Measurements from ENCODE around the gene BRD9. TPM values are rescaled to one million over a fixed set of nuclear protein-coding genes. Genes with fewer than 3 reads are reported as not detected.
"Not testable (repeated sequence)": the region's sequence is repeated elsewhere in the genome, so short reads cannot be mapped to it uniquely, and the experiment has no call there.

The BRD9 gene
- total RNA-seq, 1 donor from 2014 or later, result 33.8 TPM

DNA sequence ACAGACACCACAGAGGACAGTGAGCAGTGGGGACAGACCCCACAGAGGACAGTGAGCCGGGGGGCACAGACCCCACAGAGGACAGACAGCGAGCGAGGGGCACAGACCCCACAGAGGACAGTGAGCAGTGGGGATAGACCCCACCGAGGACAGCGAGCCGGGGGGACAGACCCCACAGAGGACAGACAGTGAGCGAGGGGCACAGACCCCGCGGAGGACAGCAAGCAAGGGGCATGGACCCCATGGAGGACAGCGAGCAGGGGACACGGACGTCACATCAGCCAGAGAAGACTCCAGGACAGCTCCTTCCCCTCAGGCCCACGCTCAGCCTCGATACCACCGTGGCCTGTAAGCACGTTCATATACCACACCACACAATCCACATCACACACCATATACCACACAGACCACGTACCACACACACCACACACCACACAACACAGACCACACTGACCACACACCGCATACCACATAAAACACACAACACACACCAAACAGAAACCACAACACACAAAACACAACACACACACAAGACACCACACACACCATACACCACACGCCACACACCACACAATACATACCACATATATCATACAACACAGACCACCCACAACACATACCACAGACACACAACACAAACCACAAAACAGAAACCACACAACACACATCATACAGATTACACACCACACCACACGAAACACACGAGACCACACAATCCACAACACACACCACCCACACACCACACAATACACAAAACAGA, 36.6 kb downstream of the BRD9 start:
- intact Hi-C loops (cut with DNase I), result no loop called here
- DNase-seq, result peak; percentile 54

DNA sequence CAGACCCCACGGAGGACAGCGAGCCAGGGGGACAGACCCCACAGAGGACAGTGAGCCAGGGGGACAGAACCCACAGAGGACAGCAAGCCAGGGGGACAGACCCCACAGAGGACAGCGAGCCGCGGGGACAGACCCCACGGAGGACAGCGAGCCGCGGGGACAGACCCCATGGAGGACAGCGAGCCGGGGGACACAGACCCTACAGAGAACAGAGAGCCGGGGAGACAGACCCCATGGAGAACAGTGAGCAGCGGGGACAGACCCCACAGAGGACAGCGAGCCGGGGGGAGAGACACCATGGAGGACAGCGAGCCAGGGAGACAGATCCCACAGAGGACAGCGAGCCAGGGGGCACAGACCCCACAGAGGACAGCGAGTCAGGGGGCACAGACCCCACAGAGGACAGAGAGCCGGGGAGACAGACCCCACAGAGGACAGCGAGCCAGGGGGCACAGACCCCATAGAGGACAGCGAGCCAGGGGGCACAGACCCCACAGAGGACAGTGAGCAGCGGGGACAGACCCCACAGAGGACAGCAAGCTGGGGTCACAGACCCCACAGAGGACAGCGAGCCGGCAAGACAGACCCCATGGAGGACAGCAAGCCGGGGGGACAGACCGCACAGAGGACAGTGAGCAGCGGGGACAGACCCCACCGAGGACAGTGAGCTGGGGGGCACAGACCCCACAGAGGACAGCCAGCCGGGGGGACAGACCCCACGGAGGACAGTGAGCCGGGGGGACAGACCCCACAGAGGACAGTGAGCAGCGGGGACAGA, 37.4 kb downstream of the BRD9 start:
- intact Hi-C loops (cut with DNase I), result no loop called here
- TF ChIP-seq, protein P1, sequence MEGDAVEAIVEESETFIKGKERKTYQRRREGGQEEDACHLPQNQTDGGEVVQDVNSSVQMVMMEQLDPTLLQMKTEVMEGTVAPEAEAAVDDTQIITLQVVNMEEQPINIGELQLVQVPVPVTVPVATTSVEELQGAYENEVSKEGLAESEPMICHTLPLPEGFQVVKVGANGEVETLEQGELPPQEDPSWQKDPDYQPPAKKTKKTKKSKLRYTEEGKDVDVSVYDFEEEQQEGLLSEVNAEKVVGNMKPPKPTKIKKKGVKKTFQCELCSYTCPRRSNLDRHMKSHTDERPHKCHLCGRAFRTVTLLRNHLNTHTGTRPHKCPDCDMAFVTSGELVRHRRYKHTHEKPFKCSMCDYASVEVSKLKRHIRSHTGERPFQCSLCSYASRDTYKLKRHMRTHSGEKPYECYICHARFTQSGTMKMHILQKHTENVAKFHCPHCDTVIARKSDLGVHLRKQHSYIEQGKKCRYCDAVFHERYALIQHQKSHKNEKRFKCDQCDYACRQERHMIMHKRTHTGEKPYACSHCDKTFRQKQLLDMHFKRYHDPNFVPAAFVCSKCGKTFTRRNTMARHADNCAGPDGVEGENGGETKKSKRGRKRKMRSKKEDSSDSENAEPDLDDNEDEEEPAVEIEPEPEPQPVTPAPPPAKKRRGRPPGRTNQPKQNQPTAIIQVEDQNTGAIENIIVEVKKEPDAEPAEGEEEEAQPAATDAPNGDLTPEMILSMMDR (IDR thresholded peaks at IDR 0.05), result no peak
- peak; percentile 44 for DNase-seq

More for the DNA sequence above, 36.6 kb downstream of the BRD9 start:
- no peaks in the 10 kb centered on the region for H3K9me3 ChIP-seq
- no peak overlapping the region for H3K27ac ChIP-seq
- TF ChIP-seq, protein P1 (IDR thresholded peaks at IDR 0.05), result no peak
- H3K4me1 ChIP-seq, result no peaks in the 10 kb centered on the region
- H3K36me3 ChIP-seq, result no peaks in the 10 kb centered on the region
- H3K27me3 ChIP-seq, result peaks cover 8% of the 10 kb centered on the region
- no peak overlapping the region for H3K4me3 ChIP-seq
- ATAC-seq, result peak; percentile 30

DNA sequence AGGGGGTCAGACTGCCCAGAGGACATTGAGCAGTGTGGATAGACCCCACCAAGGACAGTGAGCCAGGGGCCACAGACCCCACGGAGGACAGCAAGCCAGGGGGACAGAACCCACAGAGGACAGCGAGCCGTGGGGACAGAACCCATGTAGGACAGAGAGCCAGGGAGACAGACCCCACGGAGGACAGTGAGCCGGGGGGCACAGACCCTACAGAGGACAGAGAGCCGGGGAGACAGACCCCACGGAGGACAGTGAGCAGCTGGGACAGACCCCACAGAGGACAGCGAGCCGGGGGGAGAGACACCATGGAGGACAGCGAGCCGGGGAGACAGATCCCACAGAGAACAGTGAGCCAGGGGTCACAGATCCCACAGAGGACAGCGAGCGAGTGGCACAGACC, 38.4 kb downstream of the BRD9 start:
- Histone ChIP-seq H3K9me3 (no peaks in the 10 kb centered on the region), H3K4me1 (no peaks in the 10 kb centered on the region), H3K4me3 (no peak overlapping the region), H3K27ac (no peak overlapping the region), H3K27me3 (peaks cover 19% of the 10 kb centered on the region), H3K36me3 (no peaks in the 10 kb centered on the region)
- intact Hi-C loops (cut with DNase I), result no loop called here
- TF ChIP-seq, protein P1 (IDR thresholded peaks at IDR 0.05), result no peak
- DNase-seq (peak; percentile 48), ATAC-seq (no peak)

More for the DNA sequence above, 37.4 kb downstream of the BRD9 start:
- no peak for ATAC-seq
- Histone ChIP-seq H3K9me3 (no peaks in the 10 kb centered on the region), H3K27me3 (peaks cover 16% of the 10 kb centered on the region), H3K27ac (no peak overlapping the region), H3K4me1 (no peaks in the 10 kb centered on the region), H3K36me3 (no peaks in the 10 kb centered on the region), H3K4me3 (no peak overlapping the region)

DNA sequence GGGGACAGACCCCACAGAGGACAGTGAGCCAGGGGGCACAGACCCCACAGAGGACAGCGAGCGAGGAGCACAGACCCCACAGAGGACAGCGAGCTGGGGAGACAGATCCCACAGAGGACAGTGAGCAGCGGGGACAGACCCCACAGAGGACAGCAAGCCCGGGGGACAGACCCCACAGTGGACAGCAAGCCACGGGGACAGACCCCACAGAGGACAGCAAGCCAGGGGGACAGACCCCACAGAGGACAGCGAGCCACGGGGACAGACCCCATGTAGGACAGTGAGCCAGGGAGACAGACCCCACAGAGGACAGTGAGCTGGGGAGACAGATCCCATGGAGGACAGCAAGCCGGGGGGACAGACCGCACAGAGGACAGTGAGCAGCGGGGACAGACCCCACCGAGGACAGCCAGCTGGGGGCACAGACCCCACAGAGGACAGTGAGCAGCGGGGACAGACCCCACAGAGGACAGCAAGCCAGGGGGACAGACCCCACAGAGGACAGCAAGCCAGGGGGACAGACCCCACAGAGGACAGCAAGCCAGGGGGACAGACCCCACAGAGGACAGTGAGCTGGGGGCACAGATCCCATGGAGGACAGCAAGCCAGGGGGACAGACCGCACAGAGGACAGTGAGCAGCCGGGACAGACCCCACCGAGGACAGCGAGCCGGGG, 39.0 kb downstream of the BRD9 start:
- H3K4me3 ChIP-seq; ATAC-seq; H3K4me1 ChIP-seq; intact Hi-C loops (cut with DNase I); H3K27ac ChIP-seq; H3K9me3 ChIP-seq; H3K36me3 ChIP-seq: not testable (repeated sequence)
- DNase-seq, result peak; percentile 57
- peaks cover 19% of the 10 kb centered on the region for H3K27me3 ChIP-seq

DNA sequence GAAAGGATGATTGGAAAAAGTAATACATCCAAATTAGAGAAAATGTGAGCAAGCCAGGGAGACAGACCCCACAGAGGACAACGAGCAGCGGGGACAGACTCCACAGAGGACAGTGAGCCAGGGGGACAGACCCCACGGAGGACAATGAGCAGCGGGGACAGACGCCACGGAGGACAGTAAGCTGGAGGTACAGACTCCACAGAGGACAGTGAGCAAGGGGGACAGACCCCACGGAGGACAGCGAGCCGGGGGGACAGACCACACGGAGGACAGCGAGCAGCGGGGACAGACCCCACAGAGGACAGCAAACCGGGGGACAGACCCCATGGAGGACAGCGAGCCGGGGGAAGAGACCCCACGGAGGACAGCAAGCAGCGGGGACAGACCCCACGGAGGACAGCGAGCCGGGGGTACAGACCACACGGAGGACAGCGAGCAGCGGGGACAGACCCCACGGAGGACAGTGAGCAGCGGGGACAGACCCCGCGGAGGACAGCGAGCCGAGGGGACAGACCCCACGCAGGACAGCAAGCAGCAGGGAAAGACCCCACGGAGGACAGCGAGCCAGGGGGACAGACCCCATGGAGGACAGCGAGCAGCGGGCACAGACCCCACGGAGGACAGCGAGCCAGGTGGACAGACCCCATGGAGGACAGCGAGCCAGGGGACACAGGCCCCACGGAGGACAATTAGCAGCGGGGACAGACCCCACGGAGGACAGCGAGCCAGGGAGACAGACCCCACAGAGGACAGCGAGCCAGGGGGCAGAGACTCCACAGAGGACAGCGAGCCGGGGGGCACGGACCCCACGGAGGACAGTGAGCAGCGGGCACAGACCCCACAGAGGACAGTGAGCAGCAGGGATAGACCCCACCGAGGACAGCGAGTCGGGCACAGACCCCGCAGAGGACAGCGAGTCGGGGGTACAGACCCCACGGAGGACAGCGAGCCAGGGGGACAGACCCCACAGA, 39.9 kb downstream of the BRD9 start:
- no peaks in the 10 kb centered on the region for H3K4me1 ChIP-seq
- peaks cover 19% of the 10 kb centered on the region for H3K27me3 ChIP-seq
- ATAC-seq, result no peak
- TF ChIP-seq, protein P1 (IDR thresholded peaks at IDR 0.05), result no peak
- no peak overlapping the region for H3K4me3 ChIP-seq
- peak; percentile 48 for DNase-seq
- no peaks in the 10 kb centered on the region for H3K36me3 ChIP-seq
- intact Hi-C loops (cut with DNase I), result no loop called here
- no peaks in the 10 kb centered on the region for H3K9me3 ChIP-seq
- H3K27ac ChIP-seq, result no peak overlapping the region

Data from upper lobe of right lung (tissue), 1 donor.